Keratinocyte (primary cell): ENCODE results near the gene EPB41L2.

Experiments
- EZH2 ChIP-seq: IDR thresholded peaks from one replicate; pipeline ENCODE4 v1.6.1; 2012; ENCODE audit warnings: inconsistent platforms, mild to moderate bottlenecking, low read length, moderate library complexity
- TF ChIP-seq, protein P1 (sequence below), 3 experiments: IDR thresholded peaks in 1 of 3; conservative IDR thresholded peaks in 1 of 3; optimal IDR thresholded peaks in 1 of 3; 2 replicates in 2 of 3; 3 replicates in 1 of 3; pipeline versions ENCODE3 to v1.5.1; 2011; ENCODE audit warnings: low read length in 3 of 3, mild to moderate bottlenecking in 3 of 3, moderate library complexity in 2 of 3, control low read depth in 1 of 3, inconsistent platforms in 1 of 3; ENCODE audit not compliant: insufficient read depth in 2 of 3; ENCODE audit errors: extremely low read depth in 1 of 3

DNA sequence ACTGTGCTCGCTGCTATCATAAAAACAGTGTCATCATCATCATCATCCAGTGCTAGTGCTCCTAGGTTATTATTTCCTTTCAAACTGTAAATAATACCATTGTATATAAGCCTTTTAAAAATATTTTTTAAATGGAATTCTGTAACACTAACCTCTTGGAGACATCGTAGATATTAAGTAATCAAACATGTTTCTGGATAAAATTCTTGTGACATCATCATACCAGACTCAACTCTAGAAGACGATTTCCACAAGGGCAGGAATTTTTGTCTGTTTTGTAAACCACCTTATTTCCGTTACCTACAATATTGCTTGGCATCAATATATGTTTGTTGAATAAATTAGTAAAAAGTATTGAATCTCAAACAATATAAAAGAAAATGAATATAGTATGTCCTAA is 40.4 kb downstream of the EPB41L2 start:
- TF ChIP-seq, protein P1, sequence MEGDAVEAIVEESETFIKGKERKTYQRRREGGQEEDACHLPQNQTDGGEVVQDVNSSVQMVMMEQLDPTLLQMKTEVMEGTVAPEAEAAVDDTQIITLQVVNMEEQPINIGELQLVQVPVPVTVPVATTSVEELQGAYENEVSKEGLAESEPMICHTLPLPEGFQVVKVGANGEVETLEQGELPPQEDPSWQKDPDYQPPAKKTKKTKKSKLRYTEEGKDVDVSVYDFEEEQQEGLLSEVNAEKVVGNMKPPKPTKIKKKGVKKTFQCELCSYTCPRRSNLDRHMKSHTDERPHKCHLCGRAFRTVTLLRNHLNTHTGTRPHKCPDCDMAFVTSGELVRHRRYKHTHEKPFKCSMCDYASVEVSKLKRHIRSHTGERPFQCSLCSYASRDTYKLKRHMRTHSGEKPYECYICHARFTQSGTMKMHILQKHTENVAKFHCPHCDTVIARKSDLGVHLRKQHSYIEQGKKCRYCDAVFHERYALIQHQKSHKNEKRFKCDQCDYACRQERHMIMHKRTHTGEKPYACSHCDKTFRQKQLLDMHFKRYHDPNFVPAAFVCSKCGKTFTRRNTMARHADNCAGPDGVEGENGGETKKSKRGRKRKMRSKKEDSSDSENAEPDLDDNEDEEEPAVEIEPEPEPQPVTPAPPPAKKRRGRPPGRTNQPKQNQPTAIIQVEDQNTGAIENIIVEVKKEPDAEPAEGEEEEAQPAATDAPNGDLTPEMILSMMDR (optimal IDR thresholded peaks at IDR 0.05 in 1 of 3, IDR thresholded peaks at IDR 0.05 in 1 of 3, conservative IDR thresholded peaks at IDR 0.05 in 1 of 3; ENCODE audit: extremely low read depth in 1 of 3, insufficient read depth in 2 of 3, low read length in 3 of 3), result no peak
- TF ChIP-seq EZH2, result no peak
